ENCODE measurements around the gene KDM2B. TPM values are rescaled to one million over a fixed set of nuclear protein-coding genes. Genes with fewer than 3 reads are reported as not detected.

The KDM2B gene
- 10.4 and 12.7 TPM in 2 replicates for polyA plus RNA-seq (2011; rRNA removed)
- 15.0 and 25.1 TPM in 2 replicates for polyA plus RNA-seq (2012; cell fraction: cytosol; rRNA removed)
- 47.3 and 56.0 TPM in 2 replicates for polyA plus RNA-seq (2012; cell fraction: nucleus; rRNA removed)
- 18.1 to 18.4 TPM (median 18.3 TPM) in 3 replicates for polyA plus RNA-seq (2017; fragmentation: RNase III; extraction: RNeasy Plus Mini Kit Qiagen cat#74134 plus additional on column Dnase treatment)
- 20.4 and 34.1 TPM in 2 replicates for polyA minus RNA-seq (2011; rRNA and poly(A)+ RNA removed)

GRCh38 chr12:121580959-121581685 is at the start of gene KDM2B:
Gene KDM2B (minus strand): TSS chr12:121581023. CDS start chr12:121580911, 112 bp downstream.
- ATAC-seq: no peak; a peak in 1 of 6 replicates
- WGBS (ENCODE audit: missing lambda C conversion rate): 86% methylated on average over 23 of the region's 23 CpGs
- POLR2A ChIA-PET: interaction anchor here (0.5 to 3.0 kb wide), 6 partner anchors 11 to 47 kb away, joined by 3 to 24 read pairs (median 4); partner anchors contain the start of gene ORAI1

GRCh38 chr12:121628536-121628935 is 47.7 kb upstream of the KDM2B start:
- POLR2A ChIA-PET: no interaction called here

More at GRCh38 chr12:121580959-121581685, at the start of gene KDM2B:
- H3K4me1 ChIP-seq: peaks cover 49% of the 10 kb centered on the region
- DNase-seq (ENCODE audit: low read depth in 1 of 2, low spot score in 1 of 2): no peak
- peak within 1 kb of the TSS; percentile 77 to 94 for H3K27ac ChIP-seq
- peak within 1 kb of the TSS; percentile 54 for H3K4me3 ChIP-seq
- peak within 1 kb of the TSS; percentile 90 for H3K4me2 ChIP-seq
- TF ChIP-seq FOSL2 (IDR thresholded peaks at IDR 0.05): no peak
- no peak for TF ChIP-seq FOSL2 (CRISPR knock-in tag; IDR thresholded peaks at IDR 0.05)
- no peak for TF ChIP-seq HOXA7 (CRISPR knock-in tag; IDR thresholded peaks at IDR 0.05)
- CTCF ChIA-PET: interaction anchor here (0.5 to 2.8 kb wide), 5 partner anchors 10 to 101 kb away, joined by 3 to 11 read pairs (median 4); partner anchors contain the start of gene ORAI1
- H3K9me3 ChIP-seq: no peaks in the 10 kb centered on the region
- FAIRE-seq: no peak

GRCh38 chr12:121628037-121628436 is 47.2 kb upstream of the KDM2B start:
- ChIA-PET POLR2A (no interaction called here), CTCF (interaction anchor here (0.7 to 12.4 kb wide), 9 partner anchors 16 to 167 kb away, joined by 3 to 190 read pairs (median 14); partner anchors contain the start of genes MORN3 and RHOF)
- no peaks in the 10 kb centered on the region for H3K9me3 ChIP-seq
- H3K27ac ChIP-seq: peak overlapping the region; percentile 9 to 92; a peak in 5 of 6 replicates
- 79% methylated on average over 8 of the region's 8 CpGs for WGBS (ENCODE audit: missing lambda C conversion rate)
- H3K4me1 ChIP-seq: peaks cover 37% of the 10 kb centered on the region
- DNase-seq (ENCODE audit: low read depth in 1 of 2, low spot score in 1 of 2): no peak
- peak overlapping the region; percentile 85 for H3K4me2 ChIP-seq
- FAIRE-seq: no peak
- no peak for ATAC-seq
- peak overlapping the region; percentile 67 for H3K4me3 ChIP-seq
- TF ChIP-seq MAX (IDR thresholded peaks at IDR 0.05) (no peak), EHF (CRISPR knock-in tag; IDR thresholded peaks at IDR 0.05) (no peak), E2F6 (IDR thresholded peaks at IDR 0.05; ENCODE audit: borderline replicate concordance, low read depth) (no peak)

More at GRCh38 chr12:121628536-121628935, 47.7 kb upstream of the KDM2B start:
- FAIRE-seq: no peak
- CTCF ChIA-PET: interaction anchor here (0.7 to 12.4 kb wide), 9 partner anchors 9 to 129 kb away, joined by 3 to 190 read pairs (median 8); partner anchors contain the start of gene MORN3
- DNase-seq (ENCODE audit: low read depth in 1 of 2, low spot score in 1 of 2): no peak
- H3K9me3 ChIP-seq: no peaks in the 10 kb centered on the region
- H3K27ac ChIP-seq: peak overlapping the region in 1 of 2 experiments; percentile 92; a peak in 2 of 6 replicates
- H3K4me2 ChIP-seq: peak overlapping the region; percentile 85
- H3K4me1 ChIP-seq: peaks cover 41% of the 10 kb centered on the region
- TF ChIP-seq TP53 (CRISPR knock-in tag; IDR thresholded peaks at IDR 0.05): no peak
- ATAC-seq: no peak
- WGBS (ENCODE audit: missing lambda C conversion rate): 92% methylated on average over 5 of the region's 5 CpGs
- H3K4me3 ChIP-seq: no peak overlapping the region

GRCh38 chr12:121626853-121627640 is 46.2 kb upstream of the KDM2B start:
- FAIRE-seq: no peak
- H3K9me3 ChIP-seq: no peaks in the 10 kb centered on the region
- H3K4me1 ChIP-seq: peaks cover 32% of the 10 kb centered on the region
- peak; percentile 68 to 75 for DNase-seq (ENCODE audit: low read depth in 1 of 2, low spot score in 1 of 2)
- peak overlapping the region; percentile 67 for H3K4me3 ChIP-seq
- ChIA-PET CTCF (interaction anchor here (0.6 to 12.4 kb wide), 25 partner anchors 10 to 184 kb away, joined by 3 to 190 read pairs (median 5); partner anchors contain the start of genes KDM2B, MORN3 and RHOF), POLR2A (interaction anchor here (0.6 to 3.4 kb wide), 15 partner anchors 9 to 173 kb away, joined by 3 to 24 read pairs (median 5); partner anchors contain the start of gene KDM2B)
- ATAC-seq: peak; percentile 76 to 78
- 4% methylated on average over 38 of the region's 53 CpGs for WGBS (ENCODE audit: missing lambda C conversion rate)
- peak overlapping the region; percentile 85 for H3K4me2 ChIP-seq
- TF ChIP-seq E2F6 (IDR thresholded peaks at IDR 0.05; ENCODE audit: borderline replicate concordance, low read depth) (peak; percentile 55; the same call in 1 of the 2 replicates), CTCF (IDR thresholded peaks at IDR 0.05) (peak; percentile 1; the same call in 1 of the 3 replicates), JUN (IDR thresholded peaks at IDR 0.05) (peak in 1 of 2 experiments; percentile 43; a peak in 2 of 5 replicates), MAX (IDR thresholded peaks at IDR 0.05) (peak; percentile 77), GATA3 (IDR thresholded peaks at IDR 0.05; ENCODE audit: borderline replicate concordance) (no peak)
- peak overlapping the region; percentile 77 to 92 for H3K27ac ChIP-seq
